Cardiac septum (tissue), 1 donor: Measurements from ENCODE around the gene ALG14. TPM values are rescaled to one million over a fixed set of nuclear protein-coding genes. Genes with fewer than 3 reads are reported as not detected.
"Not testable (repeated sequence)": the region's sequence is repeated elsewhere in the genome, so short reads cannot be mapped to it uniquely, and the experiment has no call there.

Source experiments
- DNase-seq: peaks from one replicate; pipeline ENCODE4 v3.0.0-alpha.2; 2020; ENCODE audit warnings: low spot score
- intact Hi-C: fragments of 100-400 bp; cut with DNase I; formaldehyde crosslinking; loops from one replicate; pipeline ENCODE4 v1.14.0; 2022
- total RNA-seq: library from RNA; stranded (reverse); fragmentation: NEBNext Ultra II Directional; extraction: Animal tissue kit (Norgen Biotek cat#: 25700); gene quantifications from one replicate; pipeline ENCODE4 v1.2.1, GENCODE V29; 2021
- donor health status: DM: no; HTN: no; CAD: no.

Gene ALG14
- total RNA-seq, 1 donor from 2014 or later: 4.7 TPM

- no peak for DNase-seq
- intact Hi-C loops: no loop called here
These were observed 22.8 kb downstream of the ALG14 start for GRCh38 chr1:95049935-95050334.

- no peak for DNase-seq
- intact Hi-C loops: no loop called here
These were observed 24.4 kb downstream of the ALG14 start for GRCh38 chr1:95048317-95048716.

GRCh38 chr1:95047624-95048023 lies 25.1 kb downstream of the ALG14 start:
- DNase-seq, intact Hi-C loops: not testable (repeated sequence)

DNA sequence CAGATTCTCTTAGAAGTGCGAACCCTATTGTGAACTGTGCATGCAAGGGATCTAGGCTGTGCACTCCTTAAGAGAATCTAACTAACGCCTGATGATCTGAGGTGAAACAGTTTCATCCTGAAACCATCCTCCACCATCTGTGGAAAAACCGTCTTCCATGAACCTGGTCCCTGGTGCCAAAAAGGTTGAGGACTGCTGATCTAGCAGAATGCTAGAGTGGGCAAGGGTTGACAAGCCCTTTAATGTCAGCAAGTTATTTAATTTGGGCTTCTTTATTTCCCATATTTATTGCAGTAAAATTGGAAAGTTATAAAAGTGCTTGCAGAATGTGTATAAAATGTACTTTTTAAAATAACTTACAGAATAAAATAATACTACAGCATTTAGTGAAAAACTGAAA lies 26.4 kb downstream of the ALG14 start:
- intact Hi-C loops: no loop called here

GRCh38 chr1:95043141-95043980 lies 29.4 kb downstream of the ALG14 start:
- intact Hi-C loops: loop anchor here (5.0 kb wide), 2 partner anchors 236 to 521 kb away; no protein-coding TSS in a partner anchor
- DNase-seq: peak; percentile 91

More for the DNA sequence above, 26.4 kb downstream of the ALG14 start:
- no peak for DNase-seq

GRCh38 chr1:95042286-95042685 lies 30.5 kb downstream of the ALG14 start:
- DNase-seq: no peak
- intact Hi-C loops: loop anchor here (5.0 kb wide), 2 partner anchors 235 to 520 kb away; no protein-coding TSS in a partner anchor

- intact Hi-C loops: loop anchor here (1.0 to 5.0 kb wide), 4 partner anchors 113 to 519 kb away; no protein-coding TSS in a partner anchor
- DNase-seq: no peak
These were observed 31.1 kb downstream of the ALG14 start for GRCh38 chr1:95041491-95042165.

GRCh38 chr1:95040032-95040525 lies 32.7 kb downstream of the ALG14 start:
- DNase-seq: no peak
- intact Hi-C loops: loop anchor here (2.0 to 5.0 kb wide), 3 partner anchors 111 to 518 kb away; no protein-coding TSS in a partner anchor

DNA sequence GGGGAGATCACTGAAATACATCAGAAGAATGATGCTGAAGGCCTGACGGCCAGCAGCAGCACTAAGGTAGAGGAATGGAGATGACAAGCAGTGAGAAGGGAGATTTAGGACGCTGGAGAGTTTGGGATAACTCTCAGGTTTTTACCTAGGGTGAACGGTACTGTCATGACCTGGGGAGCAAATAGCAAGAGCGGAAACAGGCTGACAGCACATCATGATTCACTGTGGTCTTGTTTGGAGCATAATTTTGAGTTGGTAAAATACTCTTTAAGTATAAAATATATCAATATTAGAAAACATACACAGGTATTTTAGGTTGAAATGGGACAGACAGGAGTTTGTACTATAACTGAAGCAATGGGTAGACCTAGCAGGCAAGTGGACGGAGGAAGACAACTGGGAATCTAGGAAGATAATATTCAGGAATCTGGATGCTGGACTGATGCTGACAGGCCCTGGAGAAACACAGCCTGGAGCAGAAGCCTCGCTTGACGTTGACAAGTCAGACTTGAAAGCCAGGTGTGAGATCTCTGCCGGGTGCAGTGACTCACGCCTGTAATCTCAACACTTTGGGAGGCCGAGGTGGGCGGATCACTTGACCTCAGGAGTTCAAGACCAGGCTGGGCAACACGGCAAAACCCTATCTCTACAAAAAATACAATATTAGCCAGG lies 33.3 kb downstream of the ALG14 start:
- DNase-seq: no peak
- intact Hi-C loops: loop anchor here (2.0 to 5.0 kb wide), 3 partner anchors 111 to 517 kb away; no protein-coding TSS in a partner anchor

- intact Hi-C loops: no loop called here
These were observed 37.2 kb downstream of the ALG14 start for GRCh38 chr1:95035536-95035935.

GRCh38 chr1:95034506-95034905 lies 38.2 kb downstream of the ALG14 start:
- intact Hi-C loops: no loop called here
- DNase-seq: no peak

More at GRCh38 chr1:95035536-95035935, 37.2 kb downstream of the ALG14 start:
- DNase-seq: no peak

DNA sequence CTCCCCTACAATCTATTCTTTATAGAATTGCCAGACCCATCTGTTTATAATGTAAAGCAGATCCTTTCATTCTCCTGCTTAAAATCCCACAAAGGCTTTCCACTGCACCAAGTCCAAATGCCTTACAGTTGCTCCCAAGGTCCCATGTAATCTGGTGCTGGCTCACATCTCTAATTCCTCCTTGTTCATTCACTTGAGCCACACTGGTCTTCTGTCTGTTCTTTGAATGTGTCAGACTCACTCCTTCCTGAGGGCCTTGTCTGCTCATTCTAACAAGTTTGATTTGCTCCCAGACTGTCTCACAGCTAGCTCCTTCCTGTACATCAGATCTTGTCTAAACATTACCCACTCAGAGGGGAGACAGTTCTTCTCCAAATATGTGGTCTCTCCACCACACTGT lies 38.9 kb downstream of the ALG14 start:
- DNase-seq: no peak
- intact Hi-C loops: no loop called here

- no peak for DNase-seq
- intact Hi-C loops: no loop called here
These were observed 43.2 kb downstream of the ALG14 start for GRCh38 chr1:95029532-95029931.

DNA sequence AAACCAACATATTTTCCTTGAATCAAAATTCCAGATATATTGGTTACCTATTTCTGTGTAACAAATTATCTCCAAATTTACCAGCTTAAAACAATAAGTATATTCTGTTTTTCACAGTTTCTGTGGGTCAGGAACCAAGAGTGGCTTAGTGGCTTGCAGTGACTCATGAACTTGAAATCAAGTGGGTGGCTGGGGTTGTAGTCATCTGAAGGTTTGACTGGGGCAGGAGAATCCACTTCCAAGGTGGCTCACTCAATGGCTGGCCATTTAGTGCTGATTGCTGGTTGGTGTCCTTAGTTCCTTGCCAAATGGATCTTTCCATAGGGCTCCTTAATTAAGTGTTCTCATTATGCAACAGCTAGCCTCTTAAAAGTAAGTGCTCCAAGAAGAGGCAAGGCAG lies 43.8 kb downstream of the ALG14 start:
- DNase-seq: no peak
- intact Hi-C loops: no loop called here

DNA sequence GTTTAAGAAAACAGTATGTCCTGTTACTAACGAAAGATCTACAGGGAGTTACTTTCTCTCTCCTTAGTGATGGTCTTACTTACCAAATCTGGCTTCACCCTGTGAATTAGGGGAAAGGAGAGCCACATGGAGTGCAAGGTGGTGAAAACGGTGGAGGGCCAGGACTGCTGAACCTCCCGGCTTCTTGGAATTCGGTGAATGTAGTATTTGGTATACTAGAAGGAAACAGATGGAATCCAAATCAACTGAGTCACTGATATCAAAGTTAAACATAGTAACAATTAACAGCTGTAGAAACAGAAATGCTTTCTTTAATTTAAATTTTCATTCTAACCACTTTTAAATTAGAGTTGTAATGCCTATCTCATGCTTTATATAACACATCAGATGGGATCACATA lies 45.7 kb downstream of the ALG14 start:
- intact Hi-C loops: no loop called here
- DNase-seq: no peak

- intact Hi-C loops: loop anchor here (2.0 to 5.0 kb wide), 3 partner anchors 43 to 161 kb away; partner anchors contain the start of gene CNN3
- DNase-seq: no peak
These were observed 49.2 kb downstream of the ALG14 start for GRCh38 chr1:95023399-95024043.

DNA sequence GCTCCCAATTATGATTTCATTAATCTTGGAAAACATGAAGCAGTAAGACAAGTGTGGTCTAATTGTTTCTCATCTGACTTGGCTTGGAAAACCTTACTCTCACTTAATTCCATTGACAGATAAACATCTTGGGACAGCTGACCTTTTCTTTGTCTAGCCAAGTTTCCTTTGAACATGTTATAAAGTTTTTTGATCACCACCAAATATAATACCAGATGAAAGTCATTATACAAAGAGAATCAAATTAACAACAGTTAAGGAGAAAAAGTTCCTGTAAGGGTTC lies 50.2 kb downstream of the ALG14 start:
- intact Hi-C loops: loop anchor here (2.0 to 5.0 kb wide), 3 partner anchors 42 to 160 kb away; partner anchors contain the start of gene CNN3
- no peak for DNase-seq

DNA sequence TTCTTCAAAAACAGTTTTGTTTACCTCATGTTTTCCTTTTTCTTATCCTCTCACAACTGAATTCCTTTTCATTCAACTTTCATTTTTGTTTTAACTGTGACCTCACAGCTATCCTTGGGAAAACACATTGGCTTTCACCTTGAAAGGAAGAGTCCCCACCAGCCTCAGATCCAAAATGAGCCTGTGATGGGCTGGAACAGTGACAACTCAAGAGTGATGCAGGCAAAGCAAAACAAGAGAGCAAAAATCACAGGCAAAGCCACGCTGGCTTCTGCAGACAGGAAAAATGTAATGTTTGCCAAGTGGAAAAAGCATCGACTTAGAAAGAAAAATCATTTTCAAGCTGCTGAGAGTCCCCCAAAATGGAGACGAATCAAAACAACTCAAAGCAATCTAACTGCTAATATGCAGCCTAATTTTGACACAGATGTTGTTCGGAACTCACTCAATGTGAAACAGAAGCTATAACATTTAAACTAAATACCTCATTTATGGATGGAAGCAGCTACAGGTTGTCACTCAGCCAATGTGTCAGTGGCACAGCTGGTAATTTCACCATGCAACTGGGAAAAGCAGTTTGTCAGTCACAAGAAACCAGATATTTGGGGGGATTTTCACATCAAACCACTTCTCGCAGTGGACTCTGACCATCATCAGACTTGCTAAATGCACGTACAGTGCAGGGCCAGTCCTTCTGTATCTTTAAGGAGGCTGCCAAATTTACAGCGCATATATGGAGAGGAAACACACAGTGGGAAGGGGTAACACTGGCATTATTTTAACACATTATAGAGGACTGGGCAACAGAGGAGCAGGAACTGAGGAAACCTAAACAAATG lies 50.7 kb downstream of the ALG14 start:
- intact Hi-C loops: loop anchor here (2.0 to 5.0 kb wide), 3 partner anchors 41 to 160 kb away; partner anchors contain the start of gene CNN3
- DNase-seq: no peak
